Epithelial cell of esophagus (primary cell): ENCODE results near the gene STOX2.
A peak's percentile ranks its signal among the peaks of the same experiment; 100 is the strongest.

ENCODE experiments used
- DNase-seq: peaks from one replicate; pipeline ENCODE4 v3.0.0; 2010; ENCODE audit warnings: low read depth
- H3K4me3 ChIP-seq: 2 replicates; pipeline ENCODE4 v1.5.1; 2011; ENCODE audit warnings: mild to moderate bottlenecking, low read length, control low read depth
- TF ChIP-seq, protein P1 (sequence below): IDR thresholded peaks from 2 replicates; pipeline ENCODE4 v1.5.1; 2011; ENCODE audit warnings: low read depth, mild to moderate bottlenecking, low read length, control low read depth, inconsistent platforms; ENCODE audit not compliant: insufficient read depth; ENCODE audit errors: missing control alignments

STOX2 gene

DNA sequence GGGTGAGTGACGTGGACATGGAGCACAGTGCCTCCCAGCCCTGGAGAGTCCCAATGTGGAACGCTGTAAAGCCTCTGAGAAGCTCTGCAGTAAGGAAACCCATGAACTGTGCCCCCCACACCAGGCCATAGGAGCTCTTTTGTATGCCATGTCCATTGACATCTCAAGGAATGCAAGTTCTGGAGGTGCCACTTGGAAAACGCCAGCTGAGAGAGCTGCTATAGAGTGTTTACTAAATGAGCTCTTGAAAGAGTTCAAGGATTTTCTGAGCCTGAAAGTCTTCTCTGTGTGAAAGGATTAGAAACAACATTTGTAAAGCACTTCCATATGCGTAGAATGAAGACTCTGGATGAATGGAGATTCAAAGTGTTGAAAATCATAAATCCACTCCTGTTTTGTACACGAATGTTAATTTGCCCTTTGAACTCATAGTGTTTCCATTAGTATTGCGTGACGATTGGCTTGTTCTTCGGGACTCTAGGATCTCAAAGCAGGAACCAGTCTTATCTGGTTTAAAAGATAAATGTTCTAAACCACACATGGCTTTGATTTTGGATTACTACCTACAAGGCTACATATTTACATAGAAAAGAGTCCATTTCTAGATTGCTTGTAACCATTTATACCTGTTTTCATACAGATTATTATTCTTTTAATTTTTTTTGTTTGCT, 41.8 kb upstream of the STOX2 start:
- H3K4me3 ChIP-seq = no peak overlapping the region
- DNase-seq = no peak
- TF ChIP-seq, protein P1, sequence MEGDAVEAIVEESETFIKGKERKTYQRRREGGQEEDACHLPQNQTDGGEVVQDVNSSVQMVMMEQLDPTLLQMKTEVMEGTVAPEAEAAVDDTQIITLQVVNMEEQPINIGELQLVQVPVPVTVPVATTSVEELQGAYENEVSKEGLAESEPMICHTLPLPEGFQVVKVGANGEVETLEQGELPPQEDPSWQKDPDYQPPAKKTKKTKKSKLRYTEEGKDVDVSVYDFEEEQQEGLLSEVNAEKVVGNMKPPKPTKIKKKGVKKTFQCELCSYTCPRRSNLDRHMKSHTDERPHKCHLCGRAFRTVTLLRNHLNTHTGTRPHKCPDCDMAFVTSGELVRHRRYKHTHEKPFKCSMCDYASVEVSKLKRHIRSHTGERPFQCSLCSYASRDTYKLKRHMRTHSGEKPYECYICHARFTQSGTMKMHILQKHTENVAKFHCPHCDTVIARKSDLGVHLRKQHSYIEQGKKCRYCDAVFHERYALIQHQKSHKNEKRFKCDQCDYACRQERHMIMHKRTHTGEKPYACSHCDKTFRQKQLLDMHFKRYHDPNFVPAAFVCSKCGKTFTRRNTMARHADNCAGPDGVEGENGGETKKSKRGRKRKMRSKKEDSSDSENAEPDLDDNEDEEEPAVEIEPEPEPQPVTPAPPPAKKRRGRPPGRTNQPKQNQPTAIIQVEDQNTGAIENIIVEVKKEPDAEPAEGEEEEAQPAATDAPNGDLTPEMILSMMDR = no peak

DNA sequence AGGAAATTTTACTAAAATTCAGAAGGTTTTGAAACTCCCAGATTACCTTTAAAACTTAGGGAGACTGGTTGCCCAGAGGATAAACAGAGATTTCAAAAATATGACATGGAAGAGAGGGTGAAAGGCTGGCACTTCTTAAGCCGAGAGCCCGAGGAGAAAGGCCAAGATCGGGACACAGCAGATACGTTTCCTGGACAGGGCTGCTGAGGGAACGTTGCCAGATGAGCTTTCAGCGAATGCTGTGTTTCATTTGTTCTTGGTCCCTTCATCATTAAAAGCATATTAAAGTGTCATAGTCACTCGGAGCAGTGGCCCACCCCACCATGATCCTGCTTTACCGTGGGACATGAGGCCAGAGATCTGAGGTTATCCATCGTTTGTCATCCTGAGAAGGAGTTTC, 37.9 kb upstream of the STOX2 start:
- no peak for DNase-seq
- TF ChIP-seq, protein P1 = no peak
- no peak overlapping the region for H3K4me3 ChIP-seq

DNA sequence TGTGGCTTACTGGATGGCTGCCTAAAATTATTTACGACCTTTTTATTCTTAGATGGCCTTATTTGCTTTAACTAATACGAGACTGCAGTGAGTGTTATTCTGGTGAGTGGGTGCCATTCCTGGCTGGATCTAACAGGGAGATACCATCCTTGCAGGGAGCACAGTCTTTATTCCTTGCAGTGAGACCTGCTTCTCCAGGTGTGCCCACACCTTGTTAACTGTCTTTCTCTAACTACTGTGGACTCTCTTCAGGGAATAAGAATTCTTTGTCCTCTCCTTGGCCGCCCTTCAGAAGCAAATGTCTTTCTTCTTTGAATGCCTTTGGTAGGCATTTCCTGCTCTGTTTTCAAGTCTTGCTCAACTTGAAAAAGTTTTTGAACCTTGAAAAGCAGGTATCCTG, 34.1 kb upstream of the STOX2 start:
- TF ChIP-seq, protein P1 = no peak
- no peak for DNase-seq
- no peak overlapping the region for H3K4me3 ChIP-seq

DNA sequence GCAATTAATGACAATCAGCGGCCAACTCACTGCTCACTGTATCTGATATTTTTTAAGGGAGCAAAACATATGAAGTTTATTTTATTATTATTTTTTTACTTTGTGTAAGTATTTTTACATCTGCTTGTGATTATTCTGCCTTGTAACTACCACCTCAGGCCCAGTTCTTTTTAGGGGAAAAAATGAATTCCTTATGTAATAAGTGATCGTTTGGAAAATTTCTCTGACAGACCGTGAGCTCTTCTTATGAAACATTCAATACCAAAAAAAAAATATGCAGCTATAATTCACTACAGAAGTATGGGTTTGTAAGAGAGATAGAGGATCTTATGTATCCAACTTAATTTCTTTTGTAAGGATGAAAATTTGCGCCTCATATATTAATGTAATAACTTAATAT, 33.5 kb upstream of the STOX2 start:
- TF ChIP-seq, protein P1 = no peak
- no peak for DNase-seq
- H3K4me3 ChIP-seq = no peak overlapping the region

DNA sequence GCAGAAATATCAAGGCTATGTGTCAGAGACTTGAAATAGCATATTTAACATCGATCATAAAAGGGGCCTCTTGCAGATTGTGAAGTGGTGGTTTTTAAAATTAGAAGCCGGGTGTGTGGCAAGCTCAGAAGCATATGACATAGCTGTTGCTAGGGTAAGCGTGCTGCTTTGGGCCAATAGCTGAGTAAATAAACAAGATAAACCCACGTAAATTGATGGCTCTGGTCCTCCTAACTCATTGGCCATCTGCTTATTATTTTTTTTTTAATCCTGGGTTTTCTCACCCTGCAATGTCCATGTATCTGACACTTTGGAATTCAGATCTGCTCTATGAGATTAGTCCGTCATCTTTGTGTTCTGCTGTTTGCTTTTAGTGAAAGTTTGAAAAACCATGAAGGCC, 32.6 kb upstream of the STOX2 start:
- DNase-seq = no peak
- TF ChIP-seq, protein P1 = no peak
- H3K4me3 ChIP-seq = no peak overlapping the region

DNA sequence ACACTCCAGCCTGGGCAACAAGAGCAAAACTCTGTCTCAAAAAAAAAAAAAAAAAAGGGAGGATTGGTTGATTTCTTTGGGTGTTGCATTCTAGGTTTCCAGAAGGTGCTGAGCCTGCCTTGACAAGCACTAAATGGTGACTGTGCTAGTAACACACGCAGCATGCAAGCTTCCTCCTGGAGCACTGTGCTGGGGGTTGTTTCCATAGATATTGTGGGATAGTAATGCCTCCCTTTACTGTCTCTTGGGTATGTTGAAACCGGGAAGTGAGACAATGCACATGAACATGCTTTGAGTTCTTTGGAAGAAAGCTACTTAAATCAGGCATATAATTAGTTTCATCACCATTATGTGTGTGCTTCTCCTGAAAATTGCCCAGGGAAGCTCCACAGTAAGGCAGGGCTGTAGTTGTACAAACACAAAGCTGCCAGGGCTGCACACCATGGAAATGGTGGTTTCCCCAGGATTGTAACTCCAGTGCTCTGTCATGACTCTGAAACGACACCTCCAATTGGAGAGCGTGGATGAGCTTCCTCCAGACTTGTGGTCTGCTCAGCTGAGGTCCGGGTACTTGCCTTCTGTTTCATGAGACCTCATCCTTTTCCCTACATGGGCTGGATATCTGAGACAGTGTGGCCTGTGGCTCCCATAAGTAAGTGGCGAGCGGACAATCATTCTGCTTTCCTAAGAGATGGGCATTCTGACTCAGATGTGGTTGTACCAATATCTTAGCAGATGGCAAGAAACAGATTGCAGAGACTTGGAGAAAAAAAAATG, 31.5 kb upstream of the STOX2 start:
- TF ChIP-seq, protein P1 = no peak
- no peak overlapping the region for H3K4me3 ChIP-seq
- DNase-seq = peak; percentile 91
